MCF 10A (cell line): Measurements from ENCODE around the gene RSPH9. TPM values are rescaled to one million over a fixed set of nuclear protein-coding genes. Genes with fewer than 3 reads are reported as not detected.

Experiments used
- BruUV-seq: library from RNA; stranded (reverse); fragments of 400-500 nt; replicated peaks from 2 replicates; lab custom pipeline; 2021; lab: Mats Ljungman, UMichigan
- CTCF ChIA-PET: fragments of 300-600 bp; sonication (Branson Sonifier 250); formaldehyde crosslinking; extraction: SDS; loops from one replicate; lab custom pipeline; 2021; ENCODE audit warnings: antibody characterized with exemption, inconsistent platforms; lab: Yijun Ruan, JAX
- POLR2A ChIA-PET: fragments of 300-600, 350-650 bp; sonication (Branson Sonifier 250); formaldehyde crosslinking; extraction: SDS; loops from one replicate; lab custom pipeline; 2020; ENCODE audit warnings: antibody characterized with exemption, inconsistent platforms; lab: Yijun Ruan, JAX
- DNase-seq: peaks from one replicate; pipeline ENCODE4 v3.0.0-alpha.2; 2018; ENCODE audit not compliant: unreplicated experiment
- H3K27ac Mint-ChIP-seq: one replicate; pipeline ENCODE4 v1.8.0; 2022; ENCODE audit warnings: mild to moderate bottlenecking, low read depth, mixed read lengths; ENCODE audit not compliant: unreplicated experiment
- H3K27me3 Mint-ChIP-seq: one replicate; pipeline ENCODE4 v1.8.0; 2022; ENCODE audit warnings: mixed read lengths; ENCODE audit not compliant: insufficient read depth, unreplicated experiment
- H3K36me3 Mint-ChIP-seq: one replicate; pipeline ENCODE4 v1.8.0; 2022; ENCODE audit warnings: mild to moderate bottlenecking, moderate library complexity, mixed read lengths; ENCODE audit not compliant: insufficient read depth, unreplicated experiment
- H3K4me1 Mint-ChIP-seq: one replicate; pipeline ENCODE4 v1.8.0; 2022; ENCODE audit warnings: mixed read lengths; ENCODE audit not compliant: insufficient read depth, unreplicated experiment
- H3K4me3 Mint-ChIP-seq: one replicate; pipeline ENCODE4 v1.8.0; 2022; ENCODE audit warnings: mild to moderate bottlenecking, moderate library complexity, mixed read lengths; ENCODE audit not compliant: unreplicated experiment
- H3K9me3 Mint-ChIP-seq: one replicate; pipeline ENCODE4 v1.8.0; 2022; ENCODE audit warnings: mixed read lengths; ENCODE audit not compliant: unreplicated experiment
- intact Hi-C: fragments of 100-400 bp; cut with micrococcal nuclease; formaldehyde crosslinking; loops from 2 replicates; pipeline ENCODE4 v1.14.1; 2022
- total RNA-seq: library from RNA; stranded (reverse); gene quantifications from 2 replicates; pipeline ENCODE4 v1.2.3, GENCODE V29; 2022
- TF ChIP-seq, protein P1 (sequence below): fragments of 200-600 bp; IDR thresholded peaks from one replicate; pipeline ENCODE4 v1.8.0; 2022; ENCODE audit warnings: antibody characterized with exemption, mild to moderate bottlenecking; ENCODE audit not compliant: unreplicated experiment

RSPH9 gene
- total RNA-seq, 1 experiment from 2014 or later, result not detected

- intact Hi-C loops, result no loop called here
- H3K9me3 Mint-ChIP-seq, result no peaks in the 10 kb centered on the region
- no TSS peak for BruUV-seq
- POLR2A ChIA-PET, result interaction anchor here (0.9 kb wide), 1 partner anchor 77 kb away, joined by 3 read pairs; the partner anchor contains the start of gene GTPBP2
- no peak overlapping the region for H3K27ac Mint-ChIP-seq
- CTCF ChIA-PET, result interaction anchor here (0.9 to 1.4 kb wide), 4 partner anchors 19 to 369 kb away, joined by 3 to 5 read pairs (median 4); no protein-coding TSS in a partner anchor
- H3K4me1 Mint-ChIP-seq, result peaks cover 28% of the 10 kb centered on the region
- H3K36me3 Mint-ChIP-seq, result no peaks in the 10 kb centered on the region
- TF ChIP-seq, protein P1, sequence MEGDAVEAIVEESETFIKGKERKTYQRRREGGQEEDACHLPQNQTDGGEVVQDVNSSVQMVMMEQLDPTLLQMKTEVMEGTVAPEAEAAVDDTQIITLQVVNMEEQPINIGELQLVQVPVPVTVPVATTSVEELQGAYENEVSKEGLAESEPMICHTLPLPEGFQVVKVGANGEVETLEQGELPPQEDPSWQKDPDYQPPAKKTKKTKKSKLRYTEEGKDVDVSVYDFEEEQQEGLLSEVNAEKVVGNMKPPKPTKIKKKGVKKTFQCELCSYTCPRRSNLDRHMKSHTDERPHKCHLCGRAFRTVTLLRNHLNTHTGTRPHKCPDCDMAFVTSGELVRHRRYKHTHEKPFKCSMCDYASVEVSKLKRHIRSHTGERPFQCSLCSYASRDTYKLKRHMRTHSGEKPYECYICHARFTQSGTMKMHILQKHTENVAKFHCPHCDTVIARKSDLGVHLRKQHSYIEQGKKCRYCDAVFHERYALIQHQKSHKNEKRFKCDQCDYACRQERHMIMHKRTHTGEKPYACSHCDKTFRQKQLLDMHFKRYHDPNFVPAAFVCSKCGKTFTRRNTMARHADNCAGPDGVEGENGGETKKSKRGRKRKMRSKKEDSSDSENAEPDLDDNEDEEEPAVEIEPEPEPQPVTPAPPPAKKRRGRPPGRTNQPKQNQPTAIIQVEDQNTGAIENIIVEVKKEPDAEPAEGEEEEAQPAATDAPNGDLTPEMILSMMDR, result no peak
- no peak for DNase-seq
- H3K4me3 Mint-ChIP-seq, result no peak overlapping the region
- H3K27me3 Mint-ChIP-seq, result peaks cover 1% of the 10 kb centered on the region
These were observed 61.2 kb downstream of the RSPH9 start for GRCh38 chr6:43705996-43706395.

DNA sequence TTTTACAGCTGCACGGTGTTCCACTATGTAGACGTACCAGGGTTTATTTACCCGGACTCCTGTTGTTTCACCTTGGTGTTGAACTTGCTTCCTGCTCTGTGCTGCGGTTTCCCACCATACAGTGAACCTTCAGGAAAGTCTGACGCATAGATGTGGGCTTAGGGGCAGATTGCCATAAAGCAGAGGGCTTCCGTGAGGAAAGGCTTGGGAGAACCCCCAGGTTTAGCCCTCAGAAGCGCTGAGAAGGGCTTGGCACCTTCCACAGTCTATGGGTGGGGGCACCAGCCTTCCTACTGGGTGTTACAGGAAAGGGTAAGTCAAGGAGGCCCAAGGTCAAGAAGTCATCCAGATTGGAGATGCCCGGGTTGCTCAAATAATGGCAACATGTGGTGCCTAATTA is 62.0 kb downstream of the RSPH9 start:
- Mint-ChIP-seq H3K36me3 (no peaks in the 10 kb centered on the region), H3K27ac (no peak overlapping the region), H3K9me3 (no peaks in the 10 kb centered on the region), H3K4me3 (no peak overlapping the region), H3K4me1 (peaks cover 28% of the 10 kb centered on the region), H3K27me3 (peaks cover 9% of the 10 kb centered on the region)
- ChIA-PET CTCF (interaction anchor here (1.3 to 1.4 kb wide), 2 partner anchors 66 to 368 kb away, joined by 3 to 5 read pairs; no protein-coding TSS in a partner anchor), POLR2A (no interaction called here)
- no TSS peak for BruUV-seq
- DNase-seq, result no peak
- TF ChIP-seq, protein P1, result no peak
- intact Hi-C loops, result no loop called here

GRCh38 chr6:43707269-43707668 is 62.4 kb downstream of the RSPH9 start:
- Mint-ChIP-seq H3K27ac (no peak overlapping the region), H3K27me3 (peaks cover 14% of the 10 kb centered on the region), H3K36me3 (no peaks in the 10 kb centered on the region), H3K9me3 (no peaks in the 10 kb centered on the region), H3K4me1 (peaks cover 25% of the 10 kb centered on the region), H3K4me3 (no peak overlapping the region)
- intact Hi-C loops, result no loop called here
- CTCF ChIA-PET, result interaction anchor here (1.1 kb wide), 1 partner anchor 367 kb away, joined by 4 read pairs; no protein-coding TSS in a partner anchor
- POLR2A ChIA-PET, result no interaction called here
- TF ChIP-seq, protein P1, result no peak
- BruUV-seq, result no TSS peak
- no peak for DNase-seq

- DNase-seq, result no peak
- Mint-ChIP-seq H3K27ac (no peak overlapping the region), H3K27me3 (peaks cover 19% of the 10 kb centered on the region), H3K9me3 (no peaks in the 10 kb centered on the region), H3K36me3 (no peaks in the 10 kb centered on the region), H3K4me1 (peaks cover 20% of the 10 kb centered on the region), H3K4me3 (no peak overlapping the region)
- ChIA-PET POLR2A (interaction anchor here (0.6 kb wide), 1 partner anchor 101 kb away, joined by 4 read pairs; no protein-coding TSS in a partner anchor), CTCF (interaction anchor here (1.1 kb wide), 1 partner anchor 367 kb away, joined by 4 read pairs; no protein-coding TSS in a partner anchor)
- TF ChIP-seq, protein P1, result no peak
- no TSS peak for BruUV-seq
- intact Hi-C loops, result no loop called here
These were observed 62.9 kb downstream of the RSPH9 start for GRCh38 chr6:43707767-43708166.
